ENCODE measurements around the gene NTRK2. TPM values are rescaled to one million over a fixed set of nuclear protein-coding genes. Genes with fewer than 3 reads are reported as not detected.

NTRK2 gene
- total RNA-seq, 1 experiment from 2014 or later = 0.06 TPM

- no peaks in the 10 kb centered on the region for H3K4me1 ChIP-seq (ENCODE audit: insufficient read depth, low read length, poor library complexity, severe bottlenecking)
- peaks cover 4% of the 10 kb centered on the region for H3K27me3 ChIP-seq (replicated peaks; ENCODE audit: insufficient read depth, low read depth, low read length, poor library complexity)
- H3K9me3 ChIP-seq (ENCODE audit: low read depth, low read length, poor library complexity, severe bottlenecking) = no peaks in the 10 kb centered on the region
- H3K4me3 ChIP-seq (ENCODE audit: low read depth, low read length, poor library complexity, severe bottlenecking) = no peak overlapping the region
- H3K36me3 ChIP-seq (ENCODE audit: insufficient read depth, low read length, poor library complexity, severe bottlenecking) = no peaks in the 10 kb centered on the region
- ChIA-PET CTCF (no interaction called here), POLR2A (ENCODE audit: low non-redundant PET) (no interaction called here)
- DNase-seq (ENCODE audit: low spot score) = no peak
- no TSS peak for BruUV-seq (replicated peaks)
- H3K27ac ChIP-seq (ENCODE audit: low read depth, low read length, poor library complexity, severe bottlenecking) = no peak overlapping the region
- intact Hi-C loops (cut with micrococcal nuclease; ENCODE audit: unreplicated experiment) = no loop called here
- TF ChIP-seq CTCF (conservative IDR thresholded peaks at IDR 0.05; ENCODE audit: low read depth, low read length) (no peak), EZH2 (IDR thresholded peaks at IDR 0.05; ENCODE audit: borderline replicate concordance, low read depth, low read length, poor library complexity, severe bottlenecking) (no peak)
Measured at GRCh38 chr9:85014292-85014691, 344.8 kb downstream of the NTRK2 start.

DNA sequence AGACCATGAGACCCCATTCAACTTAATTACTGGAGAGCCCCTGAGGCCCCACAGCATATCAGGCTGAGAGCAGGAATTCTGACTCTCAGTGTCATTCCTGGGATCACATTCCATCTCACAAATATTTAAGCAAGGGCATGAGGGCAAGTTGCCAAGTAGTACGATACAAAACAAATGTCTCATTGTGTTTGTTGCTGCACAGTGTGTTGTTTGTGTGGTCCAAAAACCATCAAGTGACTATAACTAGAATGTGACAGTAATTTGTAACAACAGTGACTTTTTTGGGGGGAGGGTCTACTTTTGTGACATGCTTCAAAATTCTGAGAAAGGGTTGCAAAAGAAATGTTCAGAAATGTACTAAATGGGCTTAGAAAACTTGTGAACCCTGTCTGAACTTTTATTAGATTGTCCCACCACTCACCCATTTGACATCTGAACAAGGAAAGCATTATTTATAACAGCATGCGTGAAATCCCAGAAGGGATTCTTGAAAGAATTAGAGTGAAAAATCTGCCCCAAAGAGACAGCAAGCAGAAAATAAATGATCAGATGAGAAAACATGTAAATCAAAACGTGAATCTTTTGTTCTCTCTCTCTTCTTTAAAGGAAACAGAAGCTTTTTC, 347.0 kb downstream of the NTRK2 start:
- H3K4me3 ChIP-seq (ENCODE audit: low read depth, low read length, poor library complexity, severe bottlenecking) = no peak overlapping the region
- no peak for DNase-seq (ENCODE audit: low spot score)
- ChIA-PET CTCF (no interaction called here), POLR2A (ENCODE audit: low non-redundant PET) (no interaction called here)
- no peaks in the 10 kb centered on the region for H3K36me3 ChIP-seq (ENCODE audit: insufficient read depth, low read length, poor library complexity, severe bottlenecking)
- no peak overlapping the region for H3K27ac ChIP-seq (ENCODE audit: low read depth, low read length, poor library complexity, severe bottlenecking)
- BruUV-seq (replicated peaks) = no TSS peak
- no peak for TF ChIP-seq EZH2 (IDR thresholded peaks at IDR 0.05; ENCODE audit: borderline replicate concordance, low read depth, low read length, poor library complexity, severe bottlenecking)
- no peak for TF ChIP-seq CTCF (conservative IDR thresholded peaks at IDR 0.05; ENCODE audit: low read depth, low read length)
- no peaks in the 10 kb centered on the region for H3K9me3 ChIP-seq (ENCODE audit: low read depth, low read length, poor library complexity, severe bottlenecking)
- H3K4me1 ChIP-seq (ENCODE audit: insufficient read depth, low read length, poor library complexity, severe bottlenecking) = no peaks in the 10 kb centered on the region
- peaks cover 4% of the 10 kb centered on the region for H3K27me3 ChIP-seq (replicated peaks; ENCODE audit: insufficient read depth, low read depth, low read length, poor library complexity)
- intact Hi-C loops (cut with micrococcal nuclease; ENCODE audit: unreplicated experiment) = no loop called here

GRCh38 chr9:85020791-85021190, 351.3 kb downstream of the NTRK2 start:
- DNase-seq (ENCODE audit: low spot score) = no peak
- no peak for TF ChIP-seq CTCF (conservative IDR thresholded peaks at IDR 0.05; ENCODE audit: low read depth, low read length)
- TF ChIP-seq EZH2 (IDR thresholded peaks at IDR 0.05; ENCODE audit: borderline replicate concordance, low read depth, low read length, poor library complexity, severe bottlenecking) = no peak
- peaks cover 4% of the 10 kb centered on the region for H3K27me3 ChIP-seq (replicated peaks; ENCODE audit: insufficient read depth, low read depth, low read length, poor library complexity)
- intact Hi-C loops (cut with micrococcal nuclease; ENCODE audit: unreplicated experiment) = no loop called here
- H3K4me3 ChIP-seq (ENCODE audit: low read depth, low read length, poor library complexity, severe bottlenecking) = no peak overlapping the region
- CTCF ChIA-PET = no interaction called here
- POLR2A ChIA-PET (ENCODE audit: low non-redundant PET) = no interaction called here
- no peaks in the 10 kb centered on the region for H3K4me1 ChIP-seq (ENCODE audit: insufficient read depth, low read length, poor library complexity, severe bottlenecking)
- no peaks in the 10 kb centered on the region for H3K9me3 ChIP-seq (ENCODE audit: low read depth, low read length, poor library complexity, severe bottlenecking)
- H3K27ac ChIP-seq (ENCODE audit: low read depth, low read length, poor library complexity, severe bottlenecking) = no peak overlapping the region
- no peaks in the 10 kb centered on the region for H3K36me3 ChIP-seq (ENCODE audit: insufficient read depth, low read length, poor library complexity, severe bottlenecking)
- no TSS peak for BruUV-seq (replicated peaks)

Measured in A673 (cell line).